IMR-90 (cell line): ENCODE measurements around the gene KMT2E. TPM values are rescaled to one million over a fixed set of nuclear protein-coding genes. Genes with fewer than 3 reads are reported as not detected.
"Not testable (repeated sequence)": the region's sequence is repeated elsewhere in the genome, so short reads cannot be mapped to it uniquely, and the experiment has no call there.

Source experiments
- ATAC-seq: fragments of 200-7000 bp; cut with Tn5 transposase; 2 replicates; pipeline ENCODE4 v1.9.1; 2020; ENCODE audit warnings: low read depth, mild to moderate bottlenecking, moderate library complexity
- BruUV-seq: library from RNA; stranded (reverse); fragments of 400-500 nt; replicated peaks from 2 replicates; lab custom pipeline; 2021; lab: Mats Ljungman, UMichigan
- CTCF ChIA-PET: fragments of 300-600 bp; formaldehyde crosslinking; extraction: SDS; loops from one replicate; lab custom pipeline; 2021; ENCODE audit warnings: antibody characterized with exemption; lab: Yijun Ruan, JAX
- POLR2A ChIA-PET: fragments of 300-600 bp; sonication (Branson Sonifier 250); formaldehyde crosslinking; loops from one replicate; lab custom pipeline; 2022; ENCODE audit warnings: antibody characterized with exemption; ENCODE audit not compliant: unreplicated experiment; lab: Charles Lee
- DNase-seq: peaks from one replicate; pipeline ENCODE4 v3.0.0; 2013
- H2AFZ ChIP-seq: replicated peaks from 2 replicates; pipeline ENCODE3; 2013; ENCODE audit warnings: low read length, mild to moderate bottlenecking; ENCODE audit not compliant: poor library complexity
- H2AK5ac ChIP-seq: 2 replicates; pipeline ENCODE4 v1.6.1; 2013; ENCODE audit warnings: low read depth, low read length, inconsistent platforms
- H2AK9ac ChIP-seq: replicated peaks from 2 replicates; pipeline ENCODE3; 2013; ENCODE audit warnings: mild to moderate bottlenecking, low read depth, low read length, moderate library complexity; ENCODE audit not compliant: poor library complexity
- H2BK120ac ChIP-seq: 2 replicates; pipeline ENCODE4 v1.6.1; 2013; ENCODE audit warnings: low read depth, low read length, inconsistent platforms
- H2BK15ac ChIP-seq: 3 replicates; pipeline ENCODE4 v1.6.1; 2013; ENCODE audit warnings: low read depth, low read length, inconsistent platforms
- H2BK20ac ChIP-seq: 2 replicates; pipeline ENCODE4 v1.6.1; 2013; ENCODE audit warnings: low read depth, mild to moderate bottlenecking, inconsistent platforms, low read length, moderate library complexity
- H2BK5ac ChIP-seq: 2 replicates; pipeline ENCODE4 v1.6.1; 2013; ENCODE audit warnings: mild to moderate bottlenecking, low read depth, low read length, inconsistent platforms; ENCODE audit not compliant: poor library complexity, severe bottlenecking
- H3K14ac ChIP-seq: replicated peaks from 2 replicates; pipeline ENCODE4 v1.6.1; 2013; ENCODE audit warnings: low read depth, low read length, inconsistent platforms
- H3K18ac ChIP-seq: 2 replicates; pipeline ENCODE4 v1.6.1; 2013; ENCODE audit warnings: low read depth, low read length, control low read depth
- H3K23ac ChIP-seq: 2 replicates; pipeline ENCODE4 v1.6.1; 2013; ENCODE audit warnings: low read depth, low read length, inconsistent platforms
- H3K27ac ChIP-seq: 2 replicates; pipeline ENCODE4 v1.5.1; 2013; ENCODE audit warnings: mild to moderate bottlenecking, control low read depth, low read length; ENCODE audit not compliant: insufficient read depth
- H3K27me3 ChIP-seq: 2 replicates; pipeline ENCODE4 v1.6.1; 2013; ENCODE audit warnings: low read length; ENCODE audit not compliant: control insufficient read depth, insufficient read depth
- H3K36me3 ChIP-seq: 2 replicates; pipeline ENCODE4 v1.6.1; 2013; ENCODE audit warnings: low read length, mixed read lengths; ENCODE audit not compliant: control insufficient read depth, insufficient read depth
- H3K4ac ChIP-seq: 2 replicates; pipeline ENCODE4 v1.6.1; 2013; ENCODE audit warnings: low read depth, low read length, inconsistent platforms
- H3K4me1 ChIP-seq: 2 replicates; pipeline ENCODE4 v1.6.1; 2013; ENCODE audit warnings: low read length, mixed read lengths; ENCODE audit not compliant: control insufficient read depth, insufficient read depth
- H3K4me2 ChIP-seq: 2 replicates; pipeline ENCODE4 v1.6.1; 2013; ENCODE audit warnings: low read depth, mild to moderate bottlenecking, control low read depth, low read length, moderate library complexity
- H3K4me3 ChIP-seq: 2 replicates; pipeline ENCODE4 v1.5.1; 2013; ENCODE audit warnings: low read depth, mild to moderate bottlenecking, control low read depth, low read length, moderate library complexity; ENCODE audit not compliant: insufficient read depth
- H3K56ac ChIP-seq: 2 replicates; pipeline ENCODE4 v1.6.1; 2013; ENCODE audit warnings: low read length, inconsistent platforms; ENCODE audit not compliant: insufficient read depth; ENCODE audit errors: extremely low read depth
- H3K79me1 ChIP-seq, 2 experiments: 2 replicates each; pipeline ENCODE4 v1.6.1; 2013; ENCODE audit warnings: low read length in 2 of 2, inconsistent platforms in 1 of 2, low read depth in 1 of 2
- H3K9ac ChIP-seq: 2 replicates; pipeline ENCODE4 v1.6.1; 2013; ENCODE audit warnings: low read depth, low read length, control low read depth
- H3K9me1 ChIP-seq: 2 replicates; pipeline ENCODE4 v1.6.1; 2013; ENCODE audit warnings: low read length, inconsistent platforms; ENCODE audit not compliant: insufficient read depth
- H3K9me3 ChIP-seq: 2 replicates; pipeline ENCODE4 v1.6.1; 2013; ENCODE audit warnings: low read length; ENCODE audit not compliant: control insufficient read depth, insufficient read depth
- H4K20me1 ChIP-seq: 2 replicates; pipeline ENCODE4 v1.6.1; 2013; ENCODE audit warnings: low read length, inconsistent platforms; ENCODE audit not compliant: insufficient read depth
- H4K5ac ChIP-seq: 2 replicates; pipeline ENCODE4 v1.6.1; 2013; ENCODE audit warnings: mild to moderate bottlenecking, low read depth, low read length, control low read depth
- H4K8ac ChIP-seq, 2 experiments: 2 replicates each; pipeline ENCODE4 v1.6.1; 2013; ENCODE audit warnings: low read depth in 2 of 2, low read length in 2 of 2, control low read depth in 1 of 2, inconsistent platforms in 1 of 2
- H4K91ac ChIP-seq: 2 replicates; pipeline ENCODE4 v1.6.1; 2013; ENCODE audit warnings: low read depth, low read length, inconsistent platforms; ENCODE audit not compliant: insufficient read depth
- CTCF ChIP-seq: conservative IDR thresholded peaks from 2 replicates; pipeline ENCODE4 v1.5.1; 2012; ENCODE audit warnings: mild to moderate bottlenecking, low read depth, low read length, improper control_type of control experiment
- MXI1 ChIP-seq: IDR thresholded peaks from 2 replicates; pipeline ENCODE4 v1.6.1; 2012; ENCODE audit warnings: low read depth, mild to moderate bottlenecking, low read length, moderate library complexity, borderline replicate concordance
- NFE2L2 ChIP-seq: fragments of 150-350 bp; IDR thresholded peaks from 2 replicates; pipeline ENCODE4 v1.6.1; 2016; ENCODE audit warnings: low read depth, mild to moderate bottlenecking, low read length
- RFX5 ChIP-seq: IDR thresholded peaks from 2 replicates; pipeline ENCODE4 v1.8.0; 2012; ENCODE audit warnings: low read depth, mild to moderate bottlenecking, low read length, moderate library complexity
- whole genome bisulfite sequencing, 2 experiments: methylation state at CpG; one replicate each; pipeline versions ENCODE4 v1.1.5 to v1.1.7; 2013; ENCODE audit warnings: missing lambda C conversion rate in 2 of 2; ENCODE audit not compliant: insufficient read length in 1 of 2; ENCODE audit errors: extremely low coverage in 2 of 2; 5-methylcytosine and 5-hydroxymethylcytosine counted together
- dilution Hi-C: fragments of 300-500 bp; cut with HindIII; formaldehyde crosslinking; loops from one replicate; pipeline ENCODE4 v1.14.3; 2018; ENCODE audit warnings: low sequenced_read_pairs; ENCODE audit not compliant: unreplicated experiment
- in situ Hi-C: fragments of 300-500 bp; cut with MboI; formaldehyde crosslinking; loops from 3 replicates; pipeline ENCODE4 v1.14.3; 2019; ENCODE audit warnings: low sequenced_read_pairs, inconsistent platforms, mixed read lengths
- intact Hi-C: fragments of 100-400 bp; cut with micrococcal nuclease; formaldehyde crosslinking; loops from 2 replicates; pipeline ENCODE4 v1.10.0; 2022
- polyA plus RNA-seq, 3 experiments: library from polyadenylated mRNA; depleted of rRNA; stranded (reverse); fragments of >200 nt; gene quantifications; 2 replicates each; pipeline ENCODE4 v1.2.3, GENCODE V29; 2012; ENCODE audit warnings: low replicate concordance in 1 of 3
- total RNA-seq: library from RNA; depleted of rRNA; stranded (reverse); fragments of >200 nt; gene quantifications from 2 replicates; pipeline ENCODE4 v1.2.3, GENCODE V29; 2012

KMT2E gene
- total and polyA plus RNA-seq, 2 of the 4 experiments (the other 2 are of a cell fraction), result 16.8 to 79.2 TPM

DNA sequence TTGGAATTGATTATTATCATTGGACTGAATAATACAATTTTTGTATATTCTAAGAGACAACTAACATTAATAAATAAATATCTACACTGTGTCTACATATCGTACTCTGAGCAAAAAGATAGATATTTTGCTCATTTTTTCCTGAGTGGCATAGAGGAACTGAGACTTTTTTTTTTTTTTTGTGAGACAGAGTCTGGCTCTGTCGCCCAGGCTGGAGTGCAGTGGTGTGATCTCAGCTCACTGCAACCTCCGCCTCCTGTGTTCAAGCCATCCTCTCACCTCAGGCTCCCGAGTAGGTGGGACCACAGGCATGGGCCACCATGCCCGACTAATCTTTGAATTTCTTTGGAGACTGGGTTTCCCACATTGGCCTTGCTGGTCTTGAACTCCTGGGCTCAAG, 14.0 kb downstream of the KMT2E start:
- intact Hi-C loops, result no loop called here
- no peak overlapping the region for H4K5ac ChIP-seq
- H2AK9ac ChIP-seq, result no peak overlapping the region
- no peak overlapping the region for H3K14ac ChIP-seq
- H2BK120ac ChIP-seq, result no peak overlapping the region
- no peak overlapping the region for H3K4ac ChIP-seq
- H3K4me2 ChIP-seq, result no peak overlapping the region
- in situ Hi-C loops, result no loop called here
- H4K91ac ChIP-seq, result no peak overlapping the region
- no peaks in the 10 kb centered on the region; the same call in 1 of the 2 replicates for H3K36me3 ChIP-seq
- H3K79me1 ChIP-seq, result peaks cover 3 to 62% of the 10 kb centered on the region in 2 experiments; a peak in 2 of 4 replicates
- no peak overlapping the region for H3K27ac ChIP-seq
- H3K56ac ChIP-seq, result no peak overlapping the region
- H3K9ac ChIP-seq, result no peak overlapping the region
- no peak overlapping the region for H2AK5ac ChIP-seq
- H3K27me3 ChIP-seq, result no peaks in the 10 kb centered on the region
- no peak overlapping the region for H2AFZ ChIP-seq
- H2BK5ac ChIP-seq, result no peak overlapping the region
- ATAC-seq (no peak), DNase-seq (no peak)
- BruUV-seq, result no TSS peak
- no peaks in the 10 kb centered on the region for H3K9me3 ChIP-seq
- TF ChIP-seq MXI1, result no peak
- no peak for TF ChIP-seq CTCF
- no peak for TF ChIP-seq NFE2L2
- no peak for TF ChIP-seq RFX5
- peaks cover 8% of the 10 kb centered on the region for H3K4me1 ChIP-seq
- no peak overlapping the region for H4K8ac ChIP-seq
- H3K18ac ChIP-seq, result no peak overlapping the region
- H3K4me3 ChIP-seq, result no peak overlapping the region
- peaks cover 96% of the 10 kb centered on the region for H4K20me1 ChIP-seq
- CTCF ChIA-PET, result interaction anchor here (1.1 kb wide), 1 partner anchor 15 kb away, joined by 3 read pairs; no protein-coding TSS in a partner anchor
- H3K23ac ChIP-seq, result no peak overlapping the region
- WGBS, 2 experiments, result 100% methylated on average over 1 of the region's 5 CpGs; no CpG with 5 or more reads in 1 of the 2 experiments
- H3K9me1 ChIP-seq, result peaks cover 24% of the 10 kb centered on the region
- dilution Hi-C loops, result no loop called here
- H2BK20ac ChIP-seq, result no peak overlapping the region
- POLR2A ChIA-PET, result interaction anchor here (0.6 kb wide), 1 partner anchor 149 kb away, joined by 3 read pairs; no protein-coding TSS in a partner anchor
- no peak overlapping the region for H2BK15ac ChIP-seq

DNA sequence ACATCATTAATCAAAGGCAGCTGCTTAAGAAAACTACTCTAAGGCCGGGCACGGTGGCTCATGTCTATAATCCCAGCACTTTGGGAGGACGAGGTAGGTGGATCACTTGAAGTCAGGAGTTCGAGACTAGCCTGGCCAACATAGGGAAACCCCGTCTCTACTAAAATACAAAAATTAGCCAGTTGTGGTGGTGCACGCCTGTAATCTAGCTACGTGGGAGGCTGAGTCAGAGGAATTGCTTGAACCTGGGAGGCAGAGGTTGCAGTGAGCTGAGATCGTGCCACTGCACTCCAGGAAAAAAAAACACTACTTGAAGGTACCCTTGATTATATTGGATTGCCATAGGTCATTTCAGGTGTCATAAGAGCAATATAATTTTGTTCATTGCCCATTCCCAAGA, 14.9 kb downstream of the KMT2E start:
- H4K5ac ChIP-seq, H2BK5ac ChIP-seq, in situ Hi-C loops, H3K36me3 ChIP-seq, H2AK5ac ChIP-seq, H2AK9ac ChIP-seq, H4K8ac ChIP-seq, BruUV-seq, H3K9ac ChIP-seq, dilution Hi-C loops, POLR2A ChIA-PET, H2BK15ac ChIP-seq, H2BK120ac ChIP-seq, H3K9me3 ChIP-seq, H3K4me3 ChIP-seq, H3K4ac ChIP-seq, H2AFZ ChIP-seq, H2BK20ac ChIP-seq, H4K91ac ChIP-seq, H3K4me1 ChIP-seq, H3K14ac ChIP-seq, H3K23ac ChIP-seq, H3K4me2 ChIP-seq, H3K27ac ChIP-seq, ATAC-seq, DNase-seq, H3K56ac ChIP-seq, H3K27me3 ChIP-seq, intact Hi-C loops, H3K18ac ChIP-seq: not testable (repeated sequence)
- H4K20me1 ChIP-seq, result peaks cover 96% of the 10 kb centered on the region
- peaks cover 3 to 63% of the 10 kb centered on the region in 2 experiments; a peak in 2 of 4 replicates for H3K79me1 ChIP-seq
- WGBS, 2 experiments, result no CpG with 5 or more reads among the region's 8 CpGs
- peaks cover 24% of the 10 kb centered on the region for H3K9me1 ChIP-seq
- CTCF ChIA-PET, result interaction anchor here (0.6 kb wide), 1 partner anchor 29 kb away, joined by 3 read pairs; no protein-coding TSS in a partner anchor
